Astrocyte (in vitro differentiated cells and primary cell): ENCODE results near the gene RNU11. TPM values are rescaled to one million over a fixed set of nuclear protein-coding genes. Genes with fewer than 3 reads are reported as not detected.
"Not testable (repeated sequence)": the region's sequence is repeated elsewhere in the genome, so short reads cannot be mapped to it uniquely, and the experiment has no call there.

ENCODE experiments used
- DNase-seq: peaks from one replicate; pipeline ENCODE4 v3.0.0-alpha.2; 2010; ENCODE audit warnings: low read depth
- FAIRE-seq: peaks from 2 replicates; lab custom pipeline; 2011; peaks lifted over from hg19 to GRCh38; lab: Jason Lieb, UNC
- H2AFZ ChIP-seq: 2 replicates; pipeline ENCODE4 v1.6.0; 2012; ENCODE audit warnings: low read depth, low read length, inconsistent platforms
- H3K27ac ChIP-seq: 2 replicates; pipeline ENCODE4 v1.5.1; 2011; ENCODE audit warnings: low read depth, low read length, inconsistent platforms
- H3K27me3 ChIP-seq: 2 replicates; pipeline ENCODE4 v1.6.0; 2011; ENCODE audit warnings: low read length, inconsistent platforms; ENCODE audit not compliant: insufficient read depth
- H3K36me3 ChIP-seq: 2 replicates; pipeline ENCODE4 v1.5.1; 2011; ENCODE audit warnings: low read length, inconsistent platforms; ENCODE audit not compliant: insufficient read depth
- H3K4me1 ChIP-seq: 2 replicates; pipeline ENCODE4 v1.5.1; 2011; ENCODE audit warnings: low read length, inconsistent platforms; ENCODE audit not compliant: insufficient read depth
- H3K4me2 ChIP-seq: 2 replicates; pipeline ENCODE4 v1.6.0; 2012; ENCODE audit warnings: low read length, inconsistent platforms
- H3K4me3 ChIP-seq: 2 replicates; pipeline ENCODE4 v1.5.1; 2011; ENCODE audit warnings: low read depth, mild to moderate bottlenecking, low read length, inconsistent platforms; ENCODE audit not compliant: insufficient read depth
- H3K79me2 ChIP-seq: 2 replicates; pipeline ENCODE4 v1.6.0; 2012; ENCODE audit warnings: mild to moderate bottlenecking, low read length, inconsistent platforms; ENCODE audit not compliant: insufficient read depth
- H3K9ac ChIP-seq: 2 replicates; pipeline ENCODE4 v1.6.0; 2012; ENCODE audit warnings: mild to moderate bottlenecking, low read length, inconsistent platforms
- H3K9me3 ChIP-seq: 2 replicates; pipeline ENCODE4 v1.5.1; 2012; ENCODE audit warnings: low read depth, mild to moderate bottlenecking, low read length, inconsistent platforms; ENCODE audit not compliant: insufficient read depth
- H4K20me1 ChIP-seq: 2 replicates; pipeline ENCODE4 v1.6.0; 2012; ENCODE audit warnings: low read length, inconsistent platforms; ENCODE audit not compliant: insufficient read depth
- H3K27ac Mint-ChIP-seq: one replicate; pipeline ENCODE4 v1.8.0; 2021; ENCODE audit warnings: mild to moderate bottlenecking, mixed read lengths; ENCODE audit not compliant: unreplicated experiment
- H3K27me3 Mint-ChIP-seq: one replicate; pipeline ENCODE4 v1.8.0; 2021; ENCODE audit warnings: low read depth, mixed read lengths; ENCODE audit not compliant: unreplicated experiment
- H3K36me3 Mint-ChIP-seq: one replicate; pipeline ENCODE4 v1.8.0; 2021; ENCODE audit warnings: low read depth, mixed read lengths; ENCODE audit not compliant: unreplicated experiment
- H3K4me1 Mint-ChIP-seq: one replicate; pipeline ENCODE4 v1.8.0; 2021; ENCODE audit warnings: low read depth, mixed read lengths; ENCODE audit not compliant: unreplicated experiment
- H3K4me3 Mint-ChIP-seq: one replicate; pipeline ENCODE4 v1.8.0; 2021; ENCODE audit warnings: mild to moderate bottlenecking, moderate library complexity, mixed read lengths; ENCODE audit not compliant: unreplicated experiment
- H3K9me3 Mint-ChIP-seq: one replicate; pipeline ENCODE4 v1.8.0; 2021; ENCODE audit warnings: mild to moderate bottlenecking, mixed read lengths; ENCODE audit not compliant: unreplicated experiment
- CTCF ChIP-seq: IDR thresholded peaks from 2 replicates; pipeline ENCODE4 v1.5.1; 2011; ENCODE audit warnings: low read depth, mild to moderate bottlenecking, inconsistent platforms, low read length, moderate library complexity; ENCODE audit not compliant: insufficient read depth
- EZH2 ChIP-seq: IDR thresholded peaks from 2 replicates; pipeline ENCODE4 v1.6.1; 2012; ENCODE audit warnings: mild to moderate bottlenecking, low read length, inconsistent platforms; ENCODE audit not compliant: insufficient read depth
- total RNA-seq: library from RNA; stranded (reverse); gene quantifications from 2 replicates; pipeline ENCODE4 v1.2.1, GENCODE V29; 2021

Gene RNU11
- total RNA-seq, 1 donor from 2014 or later, result not detected

DNA sequence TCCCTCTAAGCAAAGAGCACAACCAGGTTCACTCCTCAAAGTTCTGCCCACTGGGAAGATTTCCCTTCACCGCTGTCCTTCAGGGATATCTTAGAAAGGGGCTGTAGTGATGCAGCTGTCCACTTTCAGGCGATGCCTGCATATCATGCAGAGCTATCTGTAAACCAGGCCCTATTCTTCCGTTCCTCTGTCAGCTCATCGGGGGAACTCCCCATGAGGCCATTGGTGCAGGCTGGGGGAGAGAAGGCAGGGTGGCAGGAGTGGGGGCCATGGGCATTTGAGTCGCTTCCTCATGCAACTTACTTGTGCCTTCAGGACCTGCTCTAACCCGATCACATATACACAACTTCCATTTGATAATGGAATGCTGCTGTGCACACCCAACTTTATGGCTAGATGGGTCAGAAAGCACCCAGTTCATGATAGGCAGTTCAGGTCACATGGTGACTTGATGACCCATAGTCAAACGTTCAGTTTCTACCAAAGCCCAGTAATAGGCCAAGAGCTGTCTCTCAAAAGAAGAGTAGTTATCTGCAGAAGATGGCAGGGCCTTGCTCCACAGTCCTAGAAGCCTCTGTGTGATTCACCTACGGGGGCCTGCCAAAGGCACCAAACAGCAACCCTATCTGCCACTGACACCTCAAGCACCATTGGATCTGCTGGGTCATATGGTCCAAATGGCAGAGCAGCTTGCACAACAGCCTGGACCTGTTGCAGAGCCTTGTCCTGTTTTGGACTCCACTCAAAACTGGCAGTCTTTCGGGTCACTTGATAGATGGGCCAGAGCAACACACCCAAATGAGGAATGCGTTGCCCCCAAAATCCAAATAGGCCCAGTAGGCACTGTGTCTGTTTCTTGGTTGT lies 7.3 kb downstream of the RNU11 start:
- not testable (repeated sequence) for H3K27ac ChIP-seq, H3K4me1 Mint-ChIP-seq, H3K9me3 Mint-ChIP-seq, FAIRE-seq, H3K4me3 ChIP-seq, H3K79me2 ChIP-seq, H3K36me3 ChIP-seq, DNase-seq, H3K27me3 ChIP-seq, H3K27me3 Mint-ChIP-seq, H3K9ac ChIP-seq, H3K9me3 ChIP-seq, H2AFZ ChIP-seq, H3K36me3 Mint-ChIP-seq, H3K27ac Mint-ChIP-seq, H3K4me3 Mint-ChIP-seq, H4K20me1 ChIP-seq, H3K4me2 ChIP-seq, H3K4me1 ChIP-seq

GRCh38 chr1:28656335-28656734 lies 7.9 kb downstream of the RNU11 start:
- Histone ChIP-seq H3K79me2 (no peaks in the 10 kb centered on the region), H3K27me3 (no peaks in the 10 kb centered on the region), H3K4me2 (no peak overlapping the region), H3K9me3 (no peaks in the 10 kb centered on the region), H3K36me3 (no peaks in the 10 kb centered on the region), H3K27ac (no peak overlapping the region), H3K4me1 (no peaks in the 10 kb centered on the region), H3K9ac (no peak overlapping the region), H4K20me1 (no peaks in the 10 kb centered on the region), H3K4me3 (no peak overlapping the region), H2AFZ (no peak overlapping the region)
- no peak overlapping the region for H3K27ac Mint-ChIP-seq
- FAIRE-seq (no peak), DNase-seq (no peak)
- H3K27me3 Mint-ChIP-seq, result peaks cover 4% of the 10 kb centered on the region
- no peak overlapping the region for H3K4me3 Mint-ChIP-seq
- no peaks in the 10 kb centered on the region for H3K9me3 Mint-ChIP-seq
- no peaks in the 10 kb centered on the region for H3K36me3 Mint-ChIP-seq
- no peak for TF ChIP-seq CTCF
- no peak for TF ChIP-seq EZH2
- no peaks in the 10 kb centered on the region for H3K4me1 Mint-ChIP-seq

- Histone ChIP-seq H3K27ac (no peak overlapping the region), H3K79me2 (peaks cover 4% of the 10 kb centered on the region), H3K9me3 (no peaks in the 10 kb centered on the region), H3K9ac (no peak overlapping the region), H3K27me3 (no peaks in the 10 kb centered on the region), H3K36me3 (no peaks in the 10 kb centered on the region), H2AFZ (no peak overlapping the region), H3K4me2 (no peak overlapping the region), H3K4me3 (no peak overlapping the region), H3K4me1 (peaks cover 6% of the 10 kb centered on the region), H4K20me1 (no peaks in the 10 kb centered on the region)
- H3K4me3 Mint-ChIP-seq, result no peak overlapping the region
- H3K9me3 Mint-ChIP-seq, result no peaks in the 10 kb centered on the region
- H3K36me3 Mint-ChIP-seq, result no peaks in the 10 kb centered on the region
- peaks cover 12% of the 10 kb centered on the region for H3K4me1 Mint-ChIP-seq
- no peak overlapping the region for H3K27ac Mint-ChIP-seq
- H3K27me3 Mint-ChIP-seq, result no peaks in the 10 kb centered on the region
- DNase-seq (no peak), FAIRE-seq (no peak)
- TF ChIP-seq EZH2, result no peak
- no peak for TF ChIP-seq CTCF
Observed at GRCh38 chr1:28663871-28664470, 15.6 kb downstream of the RNU11 start.
